Thoracic aorta (tissue), 2 donors: ENCODE measurements around the gene AIF1. TPM values are rescaled to one million over a fixed set of nuclear protein-coding genes. Genes with fewer than 3 reads are reported as not detected.

Experiments used
- ATAC-seq: fragments of 150-250 bp; one replicate; pipeline ENCODE4 v1.8.0; 2017; ENCODE audit warnings: low read depth; ENCODE audit not compliant: insufficient number of reproducible peaks, low FRiP score
- DNase-seq: peaks from one replicate; pipeline ENCODE4 v3.0.0-alpha.2; 2020; ENCODE audit warnings: low spot score
- H3K27ac ChIP-seq, 2 donors: fragments of 200-600 bp; sonication (generic); 1 replicate in 1 of 2; 2 replicates in 1 of 2; pipeline ENCODE4 v1.5.1; 2016; ENCODE audit warnings: mild to moderate bottlenecking in 2 of 2, moderate library complexity in 2 of 2
- H3K27me3 ChIP-seq: fragments of 200-600 bp; sonication (generic); replicated peaks from 2 replicates; pipeline ENCODE4 v1.6.0; 2016; ENCODE audit warnings: mild to moderate bottlenecking; ENCODE audit not compliant: insufficient read depth
- H3K36me3 ChIP-seq: fragments of 200-600 bp; sonication (generic); one replicate; pipeline ENCODE4 v1.5.1; 2016
- H3K4me1 ChIP-seq, 2 donors: fragments of 200-600 bp; sonication (generic); 1 replicate in 1 of 2; 2 replicates in 1 of 2; pipeline versions ENCODE4 v1.5.1 to v1.6.0; 2016; ENCODE audit warnings: low read depth in 2 of 2, mild to moderate bottlenecking in 1 of 2; ENCODE audit not compliant: control insufficient read depth in 1 of 2
- H3K4me3 ChIP-seq: fragments of 200-600 bp; sonication (generic); 2 replicates; pipeline ENCODE4 v1.5.1; 2016; ENCODE audit warnings: mild to moderate bottlenecking
- H3K9me3 ChIP-seq: fragments of 200-600 bp; sonication (generic); 2 replicates; pipeline ENCODE4 v1.5.1; 2016
- total RNA-seq, 2 donors: library from RNA; depleted of rRNA; stranded (reverse); fragments of >200 nt; gene quantifications; one replicate each; pipeline versions ENCODE4 v1.1.0 to v1.2.3, GENCODE V29; 2016
- TF ChIP-seq, protein P1 (sequence below): fragments of 200-600 bp; sonication (generic); IDR thresholded peaks from one replicate; pipeline ENCODE4 v1.5.1; 2019; ENCODE audit warnings: antibody characterized with exemption

The AIF1 gene
- total RNA-seq, 2 donors from 2014 or later, result 21.5 to 39.6 TPM

DNA sequence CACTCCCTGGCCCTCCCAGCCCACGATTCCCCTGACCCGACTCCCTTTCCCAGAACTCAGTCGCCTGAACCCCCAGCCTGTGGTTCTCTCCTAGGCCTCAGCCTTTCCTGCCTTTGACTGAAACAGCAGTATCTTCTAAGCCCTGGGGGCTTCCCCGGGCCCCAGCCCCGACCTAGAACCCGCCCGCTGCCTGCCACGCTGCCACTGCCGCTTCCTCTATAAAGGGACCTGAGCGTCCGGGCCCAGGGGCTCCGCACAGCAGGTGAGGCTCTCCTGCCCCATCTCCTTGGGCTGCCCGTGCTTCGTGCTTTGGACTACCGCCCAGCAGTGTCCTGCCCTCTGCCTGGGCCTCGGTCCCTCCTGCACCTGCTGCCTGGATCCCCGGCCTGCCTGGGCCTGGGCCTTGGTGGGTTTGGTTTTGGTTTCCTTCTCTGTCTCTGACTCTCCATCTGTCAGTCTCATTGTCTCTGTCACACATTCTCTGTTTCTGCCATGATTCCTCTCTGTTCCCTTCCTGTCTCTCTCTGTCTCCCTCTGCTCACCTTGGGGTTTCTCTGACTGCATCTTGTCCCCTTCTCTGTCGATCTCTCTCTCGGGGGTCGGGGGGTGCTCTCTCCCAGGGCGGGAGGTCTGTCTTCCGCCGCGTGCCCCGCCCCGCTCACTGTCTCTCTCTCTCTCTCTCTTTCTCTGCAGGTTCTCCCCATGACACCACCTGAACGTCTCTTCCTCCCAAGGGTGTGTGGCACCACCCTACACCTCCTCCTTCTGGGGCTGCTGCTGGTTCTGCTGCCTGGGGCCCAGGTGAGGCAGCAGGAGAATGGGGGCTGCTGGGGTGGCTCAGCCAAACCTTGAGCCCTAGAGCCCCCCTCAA is 42.8 kb upstream of the AIF1 start, which contains the start of gene LTA:
Gene LTA, plus strand, starts transcription at position 249 of the 871 bp plus-strand sequence. Its CDS starts 454 bp downstream, at position 703.
- no peak within 1 kb of the TSS for H3K27ac ChIP-seq
- H3K36me3 ChIP-seq, result no peaks in the 10 kb centered on the region
- H3K4me1 ChIP-seq, result no peaks in the 10 kb centered on the region
- TF ChIP-seq, protein P1, sequence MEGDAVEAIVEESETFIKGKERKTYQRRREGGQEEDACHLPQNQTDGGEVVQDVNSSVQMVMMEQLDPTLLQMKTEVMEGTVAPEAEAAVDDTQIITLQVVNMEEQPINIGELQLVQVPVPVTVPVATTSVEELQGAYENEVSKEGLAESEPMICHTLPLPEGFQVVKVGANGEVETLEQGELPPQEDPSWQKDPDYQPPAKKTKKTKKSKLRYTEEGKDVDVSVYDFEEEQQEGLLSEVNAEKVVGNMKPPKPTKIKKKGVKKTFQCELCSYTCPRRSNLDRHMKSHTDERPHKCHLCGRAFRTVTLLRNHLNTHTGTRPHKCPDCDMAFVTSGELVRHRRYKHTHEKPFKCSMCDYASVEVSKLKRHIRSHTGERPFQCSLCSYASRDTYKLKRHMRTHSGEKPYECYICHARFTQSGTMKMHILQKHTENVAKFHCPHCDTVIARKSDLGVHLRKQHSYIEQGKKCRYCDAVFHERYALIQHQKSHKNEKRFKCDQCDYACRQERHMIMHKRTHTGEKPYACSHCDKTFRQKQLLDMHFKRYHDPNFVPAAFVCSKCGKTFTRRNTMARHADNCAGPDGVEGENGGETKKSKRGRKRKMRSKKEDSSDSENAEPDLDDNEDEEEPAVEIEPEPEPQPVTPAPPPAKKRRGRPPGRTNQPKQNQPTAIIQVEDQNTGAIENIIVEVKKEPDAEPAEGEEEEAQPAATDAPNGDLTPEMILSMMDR, result no peak
- no peak for ATAC-seq
- no peaks in the 10 kb centered on the region for H3K27me3 ChIP-seq
- DNase-seq, result no peak
- H3K9me3 ChIP-seq, result no peaks in the 10 kb centered on the region
- H3K4me3 ChIP-seq, result peak within 1 kb of the TSS; percentile 21

DNA sequence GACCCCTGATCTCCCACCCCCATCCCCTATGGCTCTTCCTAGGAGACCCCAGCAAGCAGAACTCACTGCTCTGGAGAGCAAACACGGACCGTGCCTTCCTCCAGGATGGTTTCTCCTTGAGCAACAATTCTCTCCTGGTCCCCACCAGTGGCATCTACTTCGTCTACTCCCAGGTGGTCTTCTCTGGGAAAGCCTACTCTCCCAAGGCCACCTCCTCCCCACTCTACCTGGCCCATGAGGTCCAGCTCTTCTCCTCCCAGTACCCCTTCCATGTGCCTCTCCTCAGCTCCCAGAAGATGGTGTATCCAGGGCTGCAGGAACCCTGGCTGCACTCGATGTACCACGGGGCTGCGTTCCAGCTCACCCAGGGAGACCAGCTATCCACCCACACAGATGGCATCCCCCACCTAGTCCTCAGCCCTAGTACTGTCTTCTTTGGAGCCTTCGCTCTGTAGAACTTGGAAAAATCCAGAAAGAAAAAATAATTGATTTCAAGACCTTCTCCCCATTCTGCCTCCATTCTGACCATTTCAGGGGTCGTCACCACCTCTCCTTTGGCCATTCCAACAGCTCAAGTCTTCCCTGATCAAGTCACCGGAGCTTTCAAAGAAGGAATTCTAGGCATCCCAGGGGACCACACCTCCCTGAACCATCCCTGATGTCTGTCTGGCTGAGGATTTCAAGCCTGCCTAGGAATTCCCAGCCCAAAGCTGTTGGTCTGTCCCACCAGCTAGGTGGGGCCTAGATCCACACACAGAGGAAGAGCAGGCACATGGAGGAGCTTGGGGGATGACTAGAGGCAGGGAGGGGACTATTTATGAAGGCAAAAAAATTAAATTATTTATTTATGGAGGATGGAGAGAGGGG is 41.6 kb upstream of the AIF1 start:
- Histone ChIP-seq H3K9me3 (no peaks in the 10 kb centered on the region), H3K4me1 (no peaks in the 10 kb centered on the region), H3K27ac (no peak overlapping the region), H3K4me3 (no peak overlapping the region), H3K36me3 (no peaks in the 10 kb centered on the region), H3K27me3 (no peaks in the 10 kb centered on the region)
- DNase-seq (no peak), ATAC-seq (no peak)
- TF ChIP-seq, protein P1, result no peak

DNA sequence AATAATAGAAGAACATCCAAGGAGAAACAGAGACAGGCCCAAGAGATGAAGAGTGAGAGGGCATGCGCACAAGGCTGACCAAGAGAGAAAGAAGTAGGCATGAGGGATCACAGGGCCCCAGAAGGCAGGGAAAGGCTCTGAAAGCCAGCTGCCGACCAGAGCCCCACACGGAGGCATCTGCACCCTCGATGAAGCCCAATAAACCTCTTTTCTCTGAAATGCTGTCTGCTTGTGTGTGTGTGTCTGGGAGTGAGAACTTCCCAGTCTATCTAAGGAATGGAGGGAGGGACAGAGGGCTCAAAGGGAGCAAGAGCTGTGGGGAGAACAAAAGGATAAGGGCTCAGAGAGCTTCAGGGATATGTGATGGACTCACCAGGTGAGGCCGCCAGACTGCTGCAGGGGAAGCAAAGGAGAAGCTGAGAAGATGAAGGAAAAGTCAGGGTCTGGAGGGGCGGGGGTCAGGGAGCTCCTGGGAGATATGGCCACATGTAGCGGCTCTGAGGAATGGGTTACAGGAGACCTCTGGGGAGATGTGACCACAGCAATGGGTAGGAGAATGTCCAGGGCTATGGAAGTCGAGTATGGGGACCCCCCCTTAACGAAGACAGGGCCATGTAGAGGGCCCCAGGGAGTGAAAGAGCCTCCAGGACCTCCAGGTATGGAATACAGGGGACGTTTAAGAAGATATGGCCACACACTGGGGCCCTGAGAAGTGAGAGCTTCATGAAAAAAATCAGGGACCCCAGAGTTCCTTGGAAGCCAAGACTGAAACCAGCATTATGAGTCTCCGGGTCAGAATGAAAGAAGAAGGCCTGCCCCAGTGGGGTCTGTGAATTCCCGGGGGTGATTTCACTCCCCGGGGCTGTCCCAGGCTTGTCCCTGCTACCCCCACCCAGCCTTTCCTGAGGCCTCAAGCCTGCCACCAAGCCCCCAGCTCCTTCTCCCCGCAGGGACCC is 40.6 kb upstream of the AIF1 start:
- Histone ChIP-seq H3K4me1 (no peaks in the 10 kb centered on the region), H3K4me3 (no peak overlapping the region), H3K9me3 (no peaks in the 10 kb centered on the region), H3K27me3 (no peaks in the 10 kb centered on the region), H3K36me3 (no peaks in the 10 kb centered on the region), H3K27ac (no peak overlapping the region)
- TF ChIP-seq, protein P1, result no peak
- no peak for ATAC-seq
- DNase-seq, result no peak

DNA sequence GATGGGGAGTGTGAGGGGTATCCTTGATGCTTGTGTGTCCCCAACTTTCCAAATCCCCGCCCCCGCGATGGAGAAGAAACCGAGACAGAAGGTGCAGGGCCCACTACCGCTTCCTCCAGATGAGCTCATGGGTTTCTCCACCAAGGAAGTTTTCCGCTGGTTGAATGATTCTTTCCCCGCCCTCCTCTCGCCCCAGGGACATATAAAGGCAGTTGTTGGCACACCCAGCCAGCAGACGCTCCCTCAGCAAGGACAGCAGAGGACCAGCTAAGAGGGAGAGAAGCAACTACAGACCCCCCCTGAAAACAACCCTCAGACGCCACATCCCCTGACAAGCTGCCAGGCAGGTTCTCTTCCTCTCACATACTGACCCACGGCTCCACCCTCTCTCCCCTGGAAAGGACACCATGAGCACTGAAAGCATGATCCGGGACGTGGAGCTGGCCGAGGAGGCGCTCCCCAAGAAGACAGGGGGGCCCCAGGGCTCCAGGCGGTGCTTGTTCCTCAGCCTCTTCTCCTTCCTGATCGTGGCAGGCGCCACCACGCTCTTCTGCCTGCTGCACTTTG is 39.6 kb upstream of the AIF1 start, which contains the start of gene TNF:
Gene TNF, plus strand, starts transcription at position 231 of the 567 bp plus-strand sequence. Its CDS starts 177 bp downstream, at position 408.
- Histone ChIP-seq H3K27ac (peak within 1 kb of the TSS in 1 of 2 donors; percentile 38), H3K36me3 (no peaks in the 10 kb centered on the region), H3K27me3 (no peaks in the 10 kb centered on the region), H3K9me3 (no peaks in the 10 kb centered on the region), H3K4me3 (peak within 1 kb of the TSS; percentile 67), H3K4me1 (peaks cover under 1 to 1% of the 10 kb centered on the region in 2 donors)
- no peak for ATAC-seq
- no peak for DNase-seq
- TF ChIP-seq, protein P1, result no peak
